Measurements from ENCODE around the gene CCDC88A. TPM values are rescaled to one million over a fixed set of nuclear protein-coding genes. Genes with fewer than 3 reads are reported as not detected.

Gene CCDC88A
- total and polyA plus RNA-seq, 2 donors (not counting 3 experiments of a cell fraction or from before 2014, with no cell fraction given): 21.1 to 77.4 TPM

DNA sequence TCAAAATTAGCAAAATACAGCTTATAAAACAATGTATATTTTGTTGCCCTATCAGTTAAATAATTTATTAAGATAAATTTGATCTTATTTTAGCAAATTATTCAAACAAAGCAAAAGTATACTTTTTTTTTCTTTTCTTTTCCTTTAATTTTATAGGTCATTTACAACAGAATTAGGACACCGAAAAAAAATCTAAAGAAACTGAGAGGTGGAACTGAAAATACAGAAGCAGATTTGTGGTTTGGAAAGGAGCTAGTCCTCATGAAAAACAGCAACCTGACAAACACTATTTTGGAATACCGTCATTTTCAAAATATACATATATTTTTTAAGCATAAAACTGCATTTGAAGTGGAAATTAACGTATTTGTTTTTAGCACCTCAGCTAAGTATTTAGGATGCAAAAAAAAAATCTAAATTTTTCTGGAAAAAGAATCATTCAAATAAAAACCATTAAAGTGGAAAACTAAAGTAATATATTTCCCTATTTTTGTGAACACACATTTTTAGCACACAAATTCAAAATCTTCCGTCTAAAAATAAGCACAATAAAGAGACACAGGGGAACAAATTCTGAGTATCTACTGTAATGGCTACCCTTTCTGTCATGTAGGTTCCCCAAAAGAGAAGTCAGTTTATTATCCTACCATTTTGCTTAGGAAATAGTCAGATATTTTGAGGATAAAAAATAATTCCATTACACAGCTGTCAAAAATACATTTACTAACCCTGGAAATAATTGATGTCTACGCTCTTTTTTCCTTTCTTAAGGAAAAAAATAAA is 2.7 kb downstream of the CCDC88A start:
- Histone ChIP-seq H3K4me2 (ENCODE audit: insufficient read depth, low read length) (peak overlapping the region; percentile 100), H3K9me3 (replicated peaks; ENCODE audit: control insufficient read depth, insufficient read depth, low read length) (no peaks in the 10 kb centered on the region), H3K79me2 (ENCODE audit: control insufficient read depth, insufficient read depth, low read length) (peaks cover 60% of the 10 kb centered on the region), H3K4me3 (replicated peaks in 1 of 3; ENCODE audit: insufficient read depth in 1 of 3, low read depth in 1 of 3, low read length in 3 of 3) (peak overlapping the region in 2 of 3 experiments; percentile 9 to 99), H2AFZ (ENCODE audit: low read depth, low read length) (no peak overlapping the region), H4K20me1 (replicated peaks; ENCODE audit: control insufficient read depth, extremely low read depth, insufficient read depth, low read length) (peaks cover 2% of the 10 kb centered on the region), H3K4me1 (ENCODE audit: control insufficient read depth, extremely low read depth, insufficient read depth, low read length) (peaks cover 12% of the 10 kb centered on the region), H3K9ac (replicated peaks; ENCODE audit: extremely low read depth, insufficient read depth, low read length) (peak overlapping the region; percentile 91), H3K36me3 (ENCODE audit: control insufficient read depth in 2 of 2, extremely low read depth in 1 of 2, insufficient read depth in 2 of 2, low read length in 2 of 2) (peaks cover 0 to 4% of the 10 kb centered on the region in 2 experiments), H3K27ac (ENCODE audit: insufficient read depth, low read depth, low read length) (no peak overlapping the region), H3K9me1 (replicated peaks; ENCODE audit: control insufficient read depth, extremely low read depth, insufficient read depth, low read length) (no peaks in the 10 kb centered on the region), H3K27me3 (ENCODE audit: control insufficient read depth in 2 of 2, insufficient read depth in 2 of 2, low read length in 2 of 2) (no peaks in the 10 kb centered on the region)
- BruUV-seq (replicated peaks): no TSS peak
- no peak for FAIRE-seq
- no peak for DNase-seq (ENCODE audit: low read depth, low spot score)
- intact Hi-C loops (cut with micrococcal nuclease): no loop called here
- TF ChIP-seq POLR2AphosphoS5 (IDR thresholded peaks at IDR 0.05; ENCODE audit: insufficient read depth, low read depth, low read length) (no peak), MYC (IDR thresholded peaks at IDR 0.05; ENCODE audit: low read depth, low read length) (no peak), EZH2 (IDR thresholded peaks at IDR 0.05; ENCODE audit: borderline replicate concordance, low read depth, low read length, severe bottlenecking) (no peak), POLR2A (IDR thresholded peaks at IDR 0.05; ENCODE audit: low read depth, low read length) (no peak), JUN (IDR thresholded peaks at IDR 0.05; ENCODE audit: borderline replicate concordance, insufficient read depth, insufficient read length, low read depth) (no peak), FOS (IDR thresholded peaks at IDR 0.05; ENCODE audit: borderline replicate concordance, insufficient read depth, low read length) (no peak), GATA2 (IDR thresholded peaks at IDR 0.05; ENCODE audit: insufficient read depth, insufficient read length, low read depth, low read length) (no peak)
- TF ChIP-seq, protein P1, sequence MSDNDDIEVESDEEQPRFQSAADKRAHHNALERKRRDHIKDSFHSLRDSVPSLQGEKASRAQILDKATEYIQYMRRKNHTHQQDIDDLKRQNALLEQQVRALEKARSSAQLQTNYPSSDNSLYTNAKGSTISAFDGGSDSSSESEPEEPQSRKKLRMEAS (IDR thresholded peaks at IDR 0.05; ENCODE audit: insufficient read depth, insufficient read length): no peak
- TF ChIP-seq, protein P2, sequence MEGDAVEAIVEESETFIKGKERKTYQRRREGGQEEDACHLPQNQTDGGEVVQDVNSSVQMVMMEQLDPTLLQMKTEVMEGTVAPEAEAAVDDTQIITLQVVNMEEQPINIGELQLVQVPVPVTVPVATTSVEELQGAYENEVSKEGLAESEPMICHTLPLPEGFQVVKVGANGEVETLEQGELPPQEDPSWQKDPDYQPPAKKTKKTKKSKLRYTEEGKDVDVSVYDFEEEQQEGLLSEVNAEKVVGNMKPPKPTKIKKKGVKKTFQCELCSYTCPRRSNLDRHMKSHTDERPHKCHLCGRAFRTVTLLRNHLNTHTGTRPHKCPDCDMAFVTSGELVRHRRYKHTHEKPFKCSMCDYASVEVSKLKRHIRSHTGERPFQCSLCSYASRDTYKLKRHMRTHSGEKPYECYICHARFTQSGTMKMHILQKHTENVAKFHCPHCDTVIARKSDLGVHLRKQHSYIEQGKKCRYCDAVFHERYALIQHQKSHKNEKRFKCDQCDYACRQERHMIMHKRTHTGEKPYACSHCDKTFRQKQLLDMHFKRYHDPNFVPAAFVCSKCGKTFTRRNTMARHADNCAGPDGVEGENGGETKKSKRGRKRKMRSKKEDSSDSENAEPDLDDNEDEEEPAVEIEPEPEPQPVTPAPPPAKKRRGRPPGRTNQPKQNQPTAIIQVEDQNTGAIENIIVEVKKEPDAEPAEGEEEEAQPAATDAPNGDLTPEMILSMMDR (IDR thresholded peaks at IDR 0.05; ENCODE audit: extremely low read depth in 1 of 2, insufficient read depth in 1 of 2, low read depth in 1 of 2, low read length in 2 of 2): no peak
- dilution Hi-C loops (cut with MboI; ENCODE audit: extremely low pct_ligation_motif_present, low sequenced_read_pairs): no loop called here
- ChIA-PET POLR2A (interaction anchor here (0.6 kb wide), 1 partner anchor 15 kb away, joined by 4 read pairs; no protein-coding TSS in a partner anchor), CTCF (interaction anchor here (0.9 kb wide), 1 partner anchor 517 kb away, joined by 3 read pairs; no protein-coding TSS in a partner anchor)

Data from endothelial cell of umbilical vein (primary cell).